Heart right ventricle (tissue), 16 donors: Measurements from ENCODE around the gene SLC26A8. TPM values are rescaled to one million over a fixed set of nuclear protein-coding genes. Genes with fewer than 3 reads are reported as not detected.

ENCODE experiments used
- ATAC-seq, 8 donors: fragments of 200-7000 bp; cut with Tn5 transposase; one replicate each; pipeline ENCODE4 v1.9.1; 2020; ENCODE audit warnings: mild to moderate bottlenecking in 8 of 8, moderate library complexity in 8 of 8, moderate number of reproducible peaks in 1 of 8
- DNase-seq, 2 donors: peaks; one replicate each; pipeline ENCODE4 v3.0.0-alpha.2; 2020
- H3K27ac ChIP-seq, 10 donors: fragments of 200-600 bp; sonication (generic) in 2 of 10; one replicate each; pipeline versions ENCODE4 v1.5.0 to v1.8.0; 2020 to 2022; ENCODE audit warnings: mild to moderate bottlenecking in 3 of 10
- H3K27me3 ChIP-seq, 7 donors: fragments of 200-600 bp; one replicate each; pipeline ENCODE4 v1.8.0; 2021 to 2022; ENCODE audit warnings: mild to moderate bottlenecking in 2 of 7
- H3K36me3 ChIP-seq, 9 donors: fragments of 200-600 bp; sonication (generic) in 1 of 9; one replicate each; pipeline versions ENCODE4 v1.5.0 to v1.8.0; 2020 to 2022; ENCODE audit warnings: mild to moderate bottlenecking in 2 of 9
- H3K4me1 ChIP-seq, 9 donors: fragments of 200-600 bp; sonication (generic) in 1 of 9; one replicate each; pipeline versions ENCODE4 v1.5.0 to v1.8.0; 2020 to 2022; ENCODE audit warnings: mild to moderate bottlenecking in 4 of 9
- H3K4me3 ChIP-seq, 10 donors: fragments of 200-600 bp; sonication (generic) in 2 of 10; one replicate each; pipeline versions ENCODE4 v1.5.0 to v1.8.0; 2020 to 2022; ENCODE audit warnings: mild to moderate bottlenecking in 7 of 10, moderate library complexity in 2 of 10
- H3K9me3 ChIP-seq, 11 donors: fragments of 200-600 bp in 10 of 11; sonication (generic) in 2 of 11; one replicate each; pipeline versions ENCODE4 v1.5.0 to v1.8.0; 2013 to 2022; ENCODE audit warnings: mild to moderate bottlenecking in 2 of 11, control low read depth in 1 of 11, moderate library complexity in 1 of 11
- WGBS, 2 donors: extraction: QIAGEN DNeasy Blood & Tissue Kit; methylation state at CpG; one replicate each; pipeline ENCODE4 v1.1.7; 2013; ENCODE audit warnings: inconsistent platforms in 1 of 2; 5-methylcytosine and 5-hydroxymethylcytosine counted together
- intact Hi-C, 10 donors: fragments of 100-400 bp; cut with DNase I; formaldehyde crosslinking; loops; one replicate each; pipeline versions ENCODE4 v1.11.1 to v1.14.2; 2022
- polyA plus RNA-seq, 2 donors: library from polyadenylated mRNA; stranded (reverse); fragments of 200-250 nt; gene quantifications; one replicate each; pipeline ENCODE4 v1.2.3, GENCODE V29; 2013
- total RNA-seq, 10 donors: library from RNA; stranded (reverse); fragmentation: NEBNext Ultra II Directional in 3 of 10; extraction: Animal tissue kit (Norgen Biotek cat#: 25700) in 3 of 10; gene quantifications; one replicate each; pipeline versions ENCODE4 v1.2.1 to v1.2.4, GENCODE V29; 2021 to 2023
- TF ChIP-seq, protein P1 (sequence below), 9 donors: fragments of 200-600 bp; sonication (generic) in 2 of 9; IDR thresholded peaks; one replicate each; pipeline versions ENCODE4 v1.5.0 to v1.8.0; 2021 to 2022; ENCODE audit warnings: antibody characterized with exemption in 9 of 9, mild to moderate bottlenecking in 5 of 9, moderate library complexity in 1 of 9
- donor health status: Arrhythmogenic right ventricular cardiomyopathy.
- donor health status: ischemic (EF 13 %, LVEDD 7.1; RV severe dilation, severe dysfunction).
- donor health status: healthy with polysubstance abuse.
- donor health status: DM: no; HTN: yes; CAD: no.
- donor health status: DM: no; HTN: no; CAD: no.
- donor health status: ischemic (EF 25% LVEDD 6.9; RV normal size, moderate dysfunction).
- donor health status: ischemic (EF 25% LVEDD 5.7; RV mildly dilated, moderate dysfunction).
- donor health status: healthy.
- donor health status: DM: yes; HTN: yes; CAD: no.
- donor health status: Ischemic cardiomyopathy.
- donor health status: ischemic (EF 35%, LVEDD 5.7; RV mildly dilated, moderate dysfunction).
- donor health status: nonischemic (EF 11% LVEDD 7.7; RV severe dilation, severe dysfunction).
- donor health status: DM: yes; HTN: yes; CAD: no.
- donor health status: PGD.
- donor health status: ischemic (EF 29% LVEDD 5.4; RV normal size, mild dysfunction).
- donor health status: nonischemic (EF 23%, LVEDD 6.1; RV moderate dilation, normal function).

Gene SLC26A8
- total and polyA plus RNA-seq, 12 donors = 0.03 to 0.11 (median 0.10) TPM; not detected in 6

DNA sequence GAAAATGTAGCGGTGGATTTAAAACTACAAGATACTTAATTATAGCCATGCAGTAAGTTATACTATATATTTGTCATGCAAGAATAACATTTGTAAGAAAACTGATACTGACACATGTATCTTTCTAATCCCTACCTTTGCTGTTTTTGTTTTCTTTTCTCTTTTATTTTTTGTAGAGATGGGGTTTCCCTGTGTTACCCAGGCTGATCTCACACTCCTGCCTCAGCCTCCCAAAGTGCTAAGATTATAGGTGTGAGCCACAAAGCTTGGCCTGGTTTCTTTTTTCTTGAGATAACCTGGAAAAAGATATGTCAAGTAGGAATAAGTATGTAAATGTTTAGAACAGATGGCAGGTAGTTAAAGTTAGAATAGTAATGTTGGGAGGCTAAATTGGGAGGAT lies 47.3 kb upstream of the SLC26A8 start:
- no peak overlapping the region for H3K27ac ChIP-seq
- H3K4me1 ChIP-seq = peaks cover 0 to 49% (median 26%) of the 10 kb centered on the region in 9 donors
- no peaks in the 10 kb centered on the region for H3K27me3 ChIP-seq
- H3K9me3 ChIP-seq = no peaks in the 10 kb centered on the region
- TF ChIP-seq, protein P1, sequence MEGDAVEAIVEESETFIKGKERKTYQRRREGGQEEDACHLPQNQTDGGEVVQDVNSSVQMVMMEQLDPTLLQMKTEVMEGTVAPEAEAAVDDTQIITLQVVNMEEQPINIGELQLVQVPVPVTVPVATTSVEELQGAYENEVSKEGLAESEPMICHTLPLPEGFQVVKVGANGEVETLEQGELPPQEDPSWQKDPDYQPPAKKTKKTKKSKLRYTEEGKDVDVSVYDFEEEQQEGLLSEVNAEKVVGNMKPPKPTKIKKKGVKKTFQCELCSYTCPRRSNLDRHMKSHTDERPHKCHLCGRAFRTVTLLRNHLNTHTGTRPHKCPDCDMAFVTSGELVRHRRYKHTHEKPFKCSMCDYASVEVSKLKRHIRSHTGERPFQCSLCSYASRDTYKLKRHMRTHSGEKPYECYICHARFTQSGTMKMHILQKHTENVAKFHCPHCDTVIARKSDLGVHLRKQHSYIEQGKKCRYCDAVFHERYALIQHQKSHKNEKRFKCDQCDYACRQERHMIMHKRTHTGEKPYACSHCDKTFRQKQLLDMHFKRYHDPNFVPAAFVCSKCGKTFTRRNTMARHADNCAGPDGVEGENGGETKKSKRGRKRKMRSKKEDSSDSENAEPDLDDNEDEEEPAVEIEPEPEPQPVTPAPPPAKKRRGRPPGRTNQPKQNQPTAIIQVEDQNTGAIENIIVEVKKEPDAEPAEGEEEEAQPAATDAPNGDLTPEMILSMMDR (IDR thresholded peaks at IDR 0.05) = no peak
- 97 to 100% methylated on average over 1 of the region's 1 CpG for WGBS, 2 donors
- peaks cover 0 to 34% (median 6%) of the 10 kb centered on the region in 9 donors for H3K36me3 ChIP-seq
- ATAC-seq (no peak), DNase-seq (no peak)
- H3K4me3 ChIP-seq = no peak overlapping the region
- intact Hi-C loops = loop anchor here in 1 of 10 donors (5.0 kb wide), 1 partner anchor 1829 kb away; no protein-coding TSS in a partner anchor

GRCh38 chr6:36071281-36071680 lies 46.8 kb upstream of the SLC26A8 start:
- intact Hi-C loops = loop anchor here in 1 of 10 donors (5.0 kb wide), 1 partner anchor 1829 kb away; no protein-coding TSS in a partner anchor
- Histone ChIP-seq H3K27ac (no peak overlapping the region), H3K27me3 (no peaks in the 10 kb centered on the region), H3K4me3 (no peak overlapping the region), H3K9me3 (no peaks in the 10 kb centered on the region), H3K36me3 (peaks cover 0 to 29% (median 4%) of the 10 kb centered on the region in 9 donors), H3K4me1 (peaks cover 0 to 52% (median 28%) of the 10 kb centered on the region in 9 donors)
- TF ChIP-seq, protein P1 (IDR thresholded peaks at IDR 0.05) = no peak
- no peak for DNase-seq
- no peak for ATAC-seq
- WGBS, 2 donors = 91 to 98% methylated on average over 3 of the region's 3 CpGs

DNA sequence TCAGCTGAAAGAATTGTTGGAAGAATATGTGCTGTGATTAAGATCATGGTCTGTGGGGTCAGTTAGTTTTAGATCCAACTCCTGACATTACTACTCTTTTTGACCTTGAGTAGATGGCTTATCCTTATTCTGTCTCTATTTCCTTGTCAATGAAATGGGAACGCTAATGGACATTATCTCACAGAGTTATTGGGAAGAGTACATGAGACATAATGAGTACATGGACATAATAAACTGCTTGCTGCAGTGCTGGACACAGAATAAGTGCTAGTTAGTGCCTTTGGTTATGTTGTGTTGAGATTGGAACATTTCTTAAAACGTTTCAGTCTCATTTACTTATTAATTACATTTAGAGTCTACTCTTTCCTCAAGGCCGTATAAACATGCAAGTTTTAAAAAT lies 45.8 kb upstream of the SLC26A8 start:
- no peak overlapping the region for H3K27ac ChIP-seq
- intact Hi-C loops = loop anchor here in 1 of 10 donors (5.0 kb wide), 1 partner anchor 1828 kb away; no protein-coding TSS in a partner anchor
- H3K4me1 ChIP-seq = peaks cover 0 to 52% (median 36%) of the 10 kb centered on the region in 9 donors
- H3K9me3 ChIP-seq = no peaks in the 10 kb centered on the region
- DNase-seq (no peak), ATAC-seq (no peak)
- no peak overlapping the region for H3K4me3 ChIP-seq
- peaks cover 0 to 19% (median 0%) of the 10 kb centered on the region in 9 donors for H3K36me3 ChIP-seq
- TF ChIP-seq, protein P1 (IDR thresholded peaks at IDR 0.05) = no peak
- H3K27me3 ChIP-seq = no peaks in the 10 kb centered on the region
- WGBS, 2 donors = 83 to 87% methylated on average over 3 of the region's 3 CpGs

DNA sequence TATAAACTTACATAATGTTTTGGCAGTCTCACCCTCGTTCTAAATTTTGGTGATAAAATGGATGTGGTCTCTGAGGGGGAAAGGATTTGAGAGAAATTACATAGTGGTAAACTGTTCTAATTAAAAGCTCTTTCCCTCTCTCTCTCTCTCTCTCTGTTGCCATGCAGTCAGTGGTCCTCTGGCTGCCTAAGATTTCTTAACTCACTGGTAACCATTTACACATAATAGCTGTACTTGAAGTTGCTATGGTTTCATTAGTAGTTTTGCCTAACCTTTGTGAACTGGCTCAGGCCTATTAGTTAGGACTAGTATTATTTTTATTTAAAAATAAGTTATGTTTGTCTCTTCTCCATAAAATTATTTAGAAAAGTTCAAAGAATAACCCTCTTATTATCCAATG lies 45.1 kb upstream of the SLC26A8 start:
- WGBS, 2 donors = 43 to 47% methylated on average over 1 of the region's 1 CpG
- Histone ChIP-seq H3K36me3 (peaks cover 0 to 18% (median 0%) of the 10 kb centered on the region in 9 donors), H3K4me3 (no peak overlapping the region), H3K27ac (no peak overlapping the region), H3K27me3 (no peaks in the 10 kb centered on the region), H3K4me1 (peaks cover 0 to 57% (median 39%) of the 10 kb centered on the region in 9 donors), H3K9me3 (no peaks in the 10 kb centered on the region)
- no peak for ATAC-seq
- TF ChIP-seq, protein P1 (IDR thresholded peaks at IDR 0.05) = no peak
- intact Hi-C loops = no loop called here
- DNase-seq = no peak
